A673 (cell line): ENCODE data around the gene MYO18B. TPM values are rescaled to one million over a fixed set of nuclear protein-coding genes. Genes with fewer than 3 reads are reported as not detected.

ENCODE experiments used
- BruUV-seq: library from RNA; stranded (reverse); fragments of 400-500 nt; replicated peaks from 2 replicates; lab custom pipeline; 2021; lab: Mats Ljungman, UMichigan
- CTCF ChIA-PET: fragments of 300-600 bp; sonication (Branson Sonifier 250); formaldehyde crosslinking; loops from one replicate; lab custom pipeline; 2022; ENCODE audit warnings: antibody characterized with exemption; lab: Charles Lee
- POLR2A ChIA-PET: fragments of 300-600 bp; sonication (Branson Sonifier 250); formaldehyde crosslinking; loops from one replicate; lab custom pipeline; 2022; ENCODE audit warnings: antibody characterized with exemption; ENCODE audit not compliant: low non-redundant PET; lab: Charles Lee
- DNase-seq: peaks from one replicate; pipeline ENCODE4 v3.0.0-alpha.2; 2015; ENCODE audit warnings: low spot score
- H3K27ac ChIP-seq: fragments of 200-600 bp; sonication (generic); 2 replicates; pipeline ENCODE4 v1.5.1; 2016; ENCODE audit warnings: mixed run types, low read depth, mild to moderate bottlenecking, mixed read lengths, antibody characterized with exemption, low read length; ENCODE audit not compliant: poor library complexity, severe bottlenecking
- H3K27me3 ChIP-seq: fragments of 200-600 bp; sonication (generic); replicated peaks from 2 replicates; pipeline ENCODE4 v1.6.1; 2017; ENCODE audit warnings: mixed run types, low read depth, mild to moderate bottlenecking, mixed read lengths, antibody characterized with exemption, low read length; ENCODE audit not compliant: insufficient read depth, poor library complexity
- H3K36me3 ChIP-seq: fragments of 200-600 bp; sonication (generic); 2 replicates; pipeline ENCODE4 v1.6.1; 2016; ENCODE audit warnings: mixed run types, mild to moderate bottlenecking, mixed read lengths, antibody characterized with exemption, low read length; ENCODE audit not compliant: insufficient read depth, poor library complexity, severe bottlenecking
- H3K4me1 ChIP-seq: fragments of 200-600 bp; sonication (generic); 2 replicates; pipeline ENCODE4 v1.6.1; 2017; ENCODE audit warnings: mixed run types, mild to moderate bottlenecking, mixed read lengths, antibody characterized with exemption, low read length; ENCODE audit not compliant: insufficient read depth, poor library complexity, severe bottlenecking
- H3K4me3 ChIP-seq: fragments of 200-600 bp; sonication (generic); 2 replicates; pipeline ENCODE4 v1.5.1; 2016; ENCODE audit warnings: low read depth, mixed run types, mild to moderate bottlenecking, mixed read lengths, low read length; ENCODE audit not compliant: poor library complexity, severe bottlenecking
- H3K9me3 ChIP-seq: fragments of 200-600 bp; sonication (generic); 2 replicates; pipeline ENCODE4 v1.6.1; 2016; ENCODE audit warnings: mixed run types, low read depth, mild to moderate bottlenecking, mixed read lengths, antibody characterized with exemption, low read length; ENCODE audit not compliant: poor library complexity, severe bottlenecking
- EZH2 ChIP-seq: fragments of 200-600 bp; sonication (generic); IDR thresholded peaks from 2 replicates; pipeline ENCODE4 v1.6.1; 2017; ENCODE audit warnings: borderline replicate concordance, low read depth, mild to moderate bottlenecking, mixed read lengths, antibody characterized with exemption, low read length; ENCODE audit not compliant: poor library complexity, severe bottlenecking
- intact Hi-C: fragments of 100-400 bp; cut with micrococcal nuclease; formaldehyde crosslinking; loops from one replicate; pipeline ENCODE4 v1.10.0; 2022; ENCODE audit not compliant: unreplicated experiment
- total RNA-seq: library from RNA; stranded (reverse); gene quantifications from 2 replicates; pipeline ENCODE4 v1.2.3, GENCODE V29; 2021
- TF ChIP-seq, protein P1 (sequence below): fragments of 300-800, 200-600 bp; sonication (generic); conservative IDR thresholded peaks from 2 replicates; pipeline ENCODE4 v1.5.1; 2017; ENCODE audit warnings: low read depth, mild to moderate bottlenecking, antibody characterized with exemption, low read length, moderate library complexity, mixed read lengths

MYO18B gene
- total RNA-seq, 1 experiment from 2014 or later = not detected

DNA sequence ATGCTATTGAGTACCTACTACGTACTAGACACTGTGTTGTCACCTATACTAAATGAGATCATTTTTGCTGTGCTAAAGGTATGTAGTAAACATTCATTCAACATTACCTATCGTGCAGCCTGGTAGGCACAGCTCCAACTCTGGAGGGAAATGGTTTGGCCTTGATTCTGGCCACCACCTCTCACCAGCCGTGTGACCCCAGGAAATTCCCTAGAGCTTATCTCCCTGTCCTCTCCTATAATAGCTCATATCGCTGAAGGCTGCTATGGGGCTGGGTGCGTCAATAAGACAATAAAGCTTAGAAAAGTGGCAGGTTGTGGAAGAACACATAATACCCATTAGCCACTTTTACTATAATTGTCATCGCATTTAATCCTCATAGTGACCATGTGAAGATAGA is 107.5 kb downstream of the MYO18B start:
- TF ChIP-seq, protein P1, sequence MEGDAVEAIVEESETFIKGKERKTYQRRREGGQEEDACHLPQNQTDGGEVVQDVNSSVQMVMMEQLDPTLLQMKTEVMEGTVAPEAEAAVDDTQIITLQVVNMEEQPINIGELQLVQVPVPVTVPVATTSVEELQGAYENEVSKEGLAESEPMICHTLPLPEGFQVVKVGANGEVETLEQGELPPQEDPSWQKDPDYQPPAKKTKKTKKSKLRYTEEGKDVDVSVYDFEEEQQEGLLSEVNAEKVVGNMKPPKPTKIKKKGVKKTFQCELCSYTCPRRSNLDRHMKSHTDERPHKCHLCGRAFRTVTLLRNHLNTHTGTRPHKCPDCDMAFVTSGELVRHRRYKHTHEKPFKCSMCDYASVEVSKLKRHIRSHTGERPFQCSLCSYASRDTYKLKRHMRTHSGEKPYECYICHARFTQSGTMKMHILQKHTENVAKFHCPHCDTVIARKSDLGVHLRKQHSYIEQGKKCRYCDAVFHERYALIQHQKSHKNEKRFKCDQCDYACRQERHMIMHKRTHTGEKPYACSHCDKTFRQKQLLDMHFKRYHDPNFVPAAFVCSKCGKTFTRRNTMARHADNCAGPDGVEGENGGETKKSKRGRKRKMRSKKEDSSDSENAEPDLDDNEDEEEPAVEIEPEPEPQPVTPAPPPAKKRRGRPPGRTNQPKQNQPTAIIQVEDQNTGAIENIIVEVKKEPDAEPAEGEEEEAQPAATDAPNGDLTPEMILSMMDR = no peak
- TF ChIP-seq EZH2 = no peak
- POLR2A ChIA-PET = no interaction called here
- no TSS peak for BruUV-seq

GRCh38 chr22:25852223-25852622 is 110.2 kb downstream of the MYO18B start:
- Histone ChIP-seq H3K9me3 (no peaks in the 10 kb centered on the region), H3K4me3 (no peak overlapping the region), H3K27me3 (no peaks in the 10 kb centered on the region), H3K27ac (no peak overlapping the region), H3K4me1 (no peaks in the 10 kb centered on the region), H3K36me3 (no peaks in the 10 kb centered on the region)
- intact Hi-C loops = loop anchor here (5.0 to 10.0 kb wide), 2 partner anchors 323 to 480 kb away; no protein-coding TSS in a partner anchor
- BruUV-seq = no TSS peak
- TF ChIP-seq, protein P1 = no peak
- no peak for TF ChIP-seq EZH2
- no peak for DNase-seq
- CTCF ChIA-PET = no interaction called here
- POLR2A ChIA-PET = interaction anchor here (0.6 kb wide), 1 partner anchor 50 kb away, joined by 3 read pairs; no protein-coding TSS in a partner anchor

More for the DNA sequence above, 107.5 kb downstream of the MYO18B start:
- intact Hi-C loops = no loop called here
- no peaks in the 10 kb centered on the region for H3K27me3 ChIP-seq
- no peaks in the 10 kb centered on the region for H3K36me3 ChIP-seq
- no peak overlapping the region for H3K27ac ChIP-seq
- no peaks in the 10 kb centered on the region for H3K4me1 ChIP-seq
- no peaks in the 10 kb centered on the region for H3K9me3 ChIP-seq
- CTCF ChIA-PET = no interaction called here
- no peak for DNase-seq
- no peak overlapping the region for H3K4me3 ChIP-seq

- no TSS peak for BruUV-seq
- no peak overlapping the region for H3K27ac ChIP-seq
- intact Hi-C loops = loop anchor here (5.0 to 10.0 kb wide), 2 partner anchors 322 to 479 kb away; no protein-coding TSS in a partner anchor
- H3K9me3 ChIP-seq = no peaks in the 10 kb centered on the region
- H3K27me3 ChIP-seq = no peaks in the 10 kb centered on the region
- DNase-seq = no peak
- no peak for TF ChIP-seq EZH2
- TF ChIP-seq, protein P1 = no peak
- ChIA-PET CTCF (no interaction called here), POLR2A (interaction anchor here (0.6 kb wide), 2 partner anchors 50 to 1498 kb away, joined by 3 to 4 read pairs; no protein-coding TSS in a partner anchor)
- H3K36me3 ChIP-seq = no peaks in the 10 kb centered on the region
- H3K4me1 ChIP-seq = no peaks in the 10 kb centered on the region
- H3K4me3 ChIP-seq = no peak overlapping the region
Observed at GRCh38 chr22:25853078-25853477, 111.1 kb downstream of the MYO18B start.
